GM19455 (cell line): Measurements from ENCODE around the gene SCGB1A1.
"Not testable (repeated sequence)": the region's sequence is repeated elsewhere in the genome, so short reads cannot be mapped to it uniquely, and the experiment has no call there.

Experiments
- ATAC-seq: cut with Tn5 transposase; IDR thresholded peaks from one replicate; pipeline ENCODE4 v1.9.1; 2021; ENCODE audit not compliant: unreplicated experiment

The SCGB1A1 gene

GRCh38 chr11:62418733-62419132 lies at the start of gene SCGB1A1:
Gene SCGB1A1 (plus strand): TSS chr11:62419033. CDS start chr11:62419096, 63 bp downstream.
- ATAC-seq, result no peak

GRCh38 chr11:62370743-62371440 lies 47.9 kb upstream of the SCGB1A1 start:
- no peak for ATAC-seq

GRCh38 chr11:62372871-62373270 lies 46.0 kb upstream of the SCGB1A1 start:
- no peak for ATAC-seq

GRCh38 chr11:62373464-62374119 lies 45.2 kb upstream of the SCGB1A1 start:
- no peak for ATAC-seq

GRCh38 chr11:62374801-62375200 lies 44.0 kb upstream of the SCGB1A1 start:
- no peak for ATAC-seq

- not testable (repeated sequence) for ATAC-seq
Observed at GRCh38 chr11:62378459-62379063, 40.3 kb upstream of the SCGB1A1 start.

GRCh38 chr11:62379586-62379985 lies 39.2 kb upstream of the SCGB1A1 start:
- ATAC-seq, result not testable (repeated sequence)

GRCh38 chr11:62380821-62381245 lies 38.0 kb upstream of the SCGB1A1 start:
- ATAC-seq, result not testable (repeated sequence)

- ATAC-seq, result no peak
Observed at GRCh38 chr11:62383822-62384221, 35.0 kb upstream of the SCGB1A1 start.

GRCh38 chr11:62386083-62386482 lies 32.8 kb upstream of the SCGB1A1 start:
- not testable (repeated sequence) for ATAC-seq

- ATAC-seq, result no peak
Observed at GRCh38 chr11:62387381-62387780, 31.5 kb upstream of the SCGB1A1 start.

- ATAC-seq, result no peak
Observed at GRCh38 chr11:62388999-62389398, 29.8 kb upstream of the SCGB1A1 start.

- no peak for ATAC-seq
Observed at GRCh38 chr11:62390237-62390636, 28.6 kb upstream of the SCGB1A1 start.

GRCh38 chr11:62390722-62391121 lies 28.1 kb upstream of the SCGB1A1 start:
- no peak for ATAC-seq

GRCh38 chr11:62391642-62392425 lies 27.0 kb upstream of the SCGB1A1 start:
- ATAC-seq, result no peak

- ATAC-seq, result no peak
Observed at GRCh38 chr11:62392506-62392905, 26.3 kb upstream of the SCGB1A1 start.

GRCh38 chr11:62393061-62393611 lies 25.7 kb upstream of the SCGB1A1 start:
- no peak for ATAC-seq

- ATAC-seq, result no peak
Observed at GRCh38 chr11:62393735-62394134, 25.1 kb upstream of the SCGB1A1 start.

- ATAC-seq, result no peak
Observed at GRCh38 chr11:62394825-62395538, 23.9 kb upstream of the SCGB1A1 start.

GRCh38 chr11:62395885-62396551 lies 22.8 kb upstream of the SCGB1A1 start:
- ATAC-seq, result no peak
